ENCODE measurements around the gene CHST8. TPM values are rescaled to one million over a fixed set of nuclear protein-coding genes. Genes with fewer than 3 reads are reported as not detected.
A peak's percentile ranks its signal among the peaks of the same experiment; 100 is the strongest.

The CHST8 gene
- total RNA-seq, 1 donor from 2014 or later, result 0.35 TPM

DNA sequence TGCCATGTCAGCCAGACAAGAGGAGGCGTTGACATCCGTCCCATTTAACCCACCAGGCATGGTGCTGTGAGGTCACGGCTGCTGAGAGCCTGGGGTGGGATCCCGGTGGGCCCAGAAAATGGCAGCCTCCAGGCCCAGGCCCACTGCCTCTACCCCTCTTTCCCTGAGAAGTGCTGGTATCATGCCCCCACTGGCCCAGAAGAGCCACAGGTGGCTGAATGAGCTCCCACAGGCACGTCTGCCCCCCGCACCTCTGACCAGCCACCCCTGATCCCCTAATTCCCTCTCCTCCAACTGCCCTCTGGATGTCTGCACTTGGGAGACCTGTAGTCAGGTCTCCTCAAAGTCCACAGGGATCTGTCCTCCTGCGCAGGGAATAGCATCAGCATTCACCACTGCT is 137.6 kb downstream of the CHST8 start:
- peaks cover 34% of the 10 kb centered on the region for H3K27me3 Mint-ChIP-seq (ENCODE audit: low read depth)
- no peak overlapping the region for H3K4me3 Mint-ChIP-seq (ENCODE audit: unreplicated experiment)
- H3K27ac Mint-ChIP-seq (ENCODE audit: unreplicated experiment), result no peak overlapping the region
- no peaks in the 10 kb centered on the region for H3K36me3 Mint-ChIP-seq (ENCODE audit: low read depth)
- no peaks in the 10 kb centered on the region for H3K9me3 Mint-ChIP-seq (ENCODE audit: low read depth)
- DNase-seq (ENCODE audit: low spot score), result no peak
- H3K4me1 Mint-ChIP-seq (ENCODE audit: low read depth), result peaks cover 6% of the 10 kb centered on the region
- TF ChIP-seq, protein P1, sequence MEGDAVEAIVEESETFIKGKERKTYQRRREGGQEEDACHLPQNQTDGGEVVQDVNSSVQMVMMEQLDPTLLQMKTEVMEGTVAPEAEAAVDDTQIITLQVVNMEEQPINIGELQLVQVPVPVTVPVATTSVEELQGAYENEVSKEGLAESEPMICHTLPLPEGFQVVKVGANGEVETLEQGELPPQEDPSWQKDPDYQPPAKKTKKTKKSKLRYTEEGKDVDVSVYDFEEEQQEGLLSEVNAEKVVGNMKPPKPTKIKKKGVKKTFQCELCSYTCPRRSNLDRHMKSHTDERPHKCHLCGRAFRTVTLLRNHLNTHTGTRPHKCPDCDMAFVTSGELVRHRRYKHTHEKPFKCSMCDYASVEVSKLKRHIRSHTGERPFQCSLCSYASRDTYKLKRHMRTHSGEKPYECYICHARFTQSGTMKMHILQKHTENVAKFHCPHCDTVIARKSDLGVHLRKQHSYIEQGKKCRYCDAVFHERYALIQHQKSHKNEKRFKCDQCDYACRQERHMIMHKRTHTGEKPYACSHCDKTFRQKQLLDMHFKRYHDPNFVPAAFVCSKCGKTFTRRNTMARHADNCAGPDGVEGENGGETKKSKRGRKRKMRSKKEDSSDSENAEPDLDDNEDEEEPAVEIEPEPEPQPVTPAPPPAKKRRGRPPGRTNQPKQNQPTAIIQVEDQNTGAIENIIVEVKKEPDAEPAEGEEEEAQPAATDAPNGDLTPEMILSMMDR (IDR thresholded peaks at IDR 0.05), result no peak

DNA sequence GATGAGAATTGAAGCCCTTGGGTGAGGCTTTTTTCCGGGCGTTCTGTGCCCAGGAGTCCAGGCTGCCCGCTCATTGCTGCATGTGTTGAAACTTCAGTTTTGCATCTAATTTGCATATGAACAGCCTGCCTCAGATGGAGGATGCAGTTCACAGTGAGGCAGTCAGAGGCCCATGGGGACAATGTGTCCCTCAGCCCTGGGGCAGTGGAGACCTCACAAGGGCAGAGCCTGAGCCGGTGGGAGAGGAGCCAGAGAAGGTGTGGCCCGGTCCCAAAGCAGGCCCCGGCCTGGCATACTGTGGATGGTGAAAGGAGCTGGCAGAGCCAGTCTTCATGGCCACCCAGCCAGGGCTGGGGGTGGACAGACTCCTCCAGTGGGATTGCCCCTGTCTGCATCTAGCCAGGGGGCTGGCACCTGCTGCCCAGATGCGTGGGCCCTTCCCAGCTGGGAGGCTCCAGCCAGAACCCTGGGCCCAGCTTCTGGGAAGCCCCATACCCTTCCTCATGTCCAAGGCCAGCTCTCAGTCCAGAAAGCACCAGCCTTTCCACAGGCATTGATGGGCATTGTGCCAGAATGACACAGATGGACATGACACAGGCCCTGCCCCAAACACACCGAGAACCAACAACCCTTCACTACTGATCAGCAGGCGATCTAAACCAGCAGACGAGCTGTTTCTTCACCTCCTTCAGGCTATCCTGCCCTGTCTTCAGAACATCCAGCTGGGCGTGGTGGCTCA is 142.0 kb downstream of the CHST8 start:
- Mint-ChIP-seq H3K27me3 (ENCODE audit: low read depth) (peaks cover 25% of the 10 kb centered on the region), H3K4me3 (ENCODE audit: unreplicated experiment) (no peak overlapping the region), H3K9me3 (ENCODE audit: low read depth) (no peaks in the 10 kb centered on the region), H3K36me3 (ENCODE audit: low read depth) (no peaks in the 10 kb centered on the region), H3K27ac (ENCODE audit: unreplicated experiment) (no peak overlapping the region), H3K4me1 (ENCODE audit: low read depth) (peaks cover 1% of the 10 kb centered on the region)
- no peak for DNase-seq (ENCODE audit: low spot score)
- TF ChIP-seq, protein P1 (IDR thresholded peaks at IDR 0.05), result no peak

DNA sequence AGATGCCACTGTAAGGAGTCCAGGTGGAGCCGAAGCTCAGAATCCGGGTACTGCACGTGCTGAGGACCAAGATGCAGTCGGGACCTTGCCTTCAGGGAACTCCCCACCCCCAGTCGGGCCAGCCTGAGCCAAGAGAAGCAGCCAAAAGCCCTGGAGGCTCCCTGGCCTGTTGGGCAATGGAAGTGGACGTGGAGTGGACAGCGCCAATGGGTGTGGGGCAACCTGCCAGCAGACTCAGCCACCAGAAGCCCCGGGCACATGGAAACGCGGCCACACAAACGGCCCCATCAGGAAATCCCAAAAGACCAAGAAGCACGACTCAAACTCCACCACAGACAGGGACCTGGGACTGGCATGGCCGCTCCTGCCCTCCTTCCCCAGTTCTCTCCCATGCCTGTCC is 144.9 kb downstream of the CHST8 start:
- H3K9me3 Mint-ChIP-seq (ENCODE audit: low read depth), result no peaks in the 10 kb centered on the region
- H3K27me3 Mint-ChIP-seq (ENCODE audit: low read depth), result peaks cover 29% of the 10 kb centered on the region
- H3K36me3 Mint-ChIP-seq (ENCODE audit: low read depth), result no peaks in the 10 kb centered on the region
- H3K4me1 Mint-ChIP-seq (ENCODE audit: low read depth), result no peaks in the 10 kb centered on the region
- TF ChIP-seq, protein P1 (IDR thresholded peaks at IDR 0.05), result no peak
- no peak overlapping the region for H3K4me3 Mint-ChIP-seq (ENCODE audit: unreplicated experiment)
- H3K27ac Mint-ChIP-seq (ENCODE audit: unreplicated experiment), result no peak overlapping the region
- no peak for DNase-seq (ENCODE audit: low spot score)

GRCh38 chr19:33767898-33768413 is 146.2 kb downstream of the CHST8 start:
- Mint-ChIP-seq H3K4me3 (ENCODE audit: unreplicated experiment) (no peak overlapping the region), H3K4me1 (ENCODE audit: low read depth) (no peaks in the 10 kb centered on the region), H3K36me3 (ENCODE audit: low read depth) (no peaks in the 10 kb centered on the region), H3K27me3 (ENCODE audit: low read depth) (peaks cover 27% of the 10 kb centered on the region), H3K27ac (ENCODE audit: unreplicated experiment) (no peak overlapping the region), H3K9me3 (ENCODE audit: low read depth) (no peaks in the 10 kb centered on the region)
- TF ChIP-seq, protein P1 (IDR thresholded peaks at IDR 0.05), result peak; percentile 60
- no peak for DNase-seq (ENCODE audit: low spot score)

GRCh38 chr19:33769208-33769607 is 147.5 kb downstream of the CHST8 start:
- Mint-ChIP-seq H3K4me1 (ENCODE audit: low read depth) (no peaks in the 10 kb centered on the region), H3K4me3 (ENCODE audit: unreplicated experiment) (no peak overlapping the region), H3K9me3 (ENCODE audit: low read depth) (no peaks in the 10 kb centered on the region), H3K27ac (ENCODE audit: unreplicated experiment) (no peak overlapping the region), H3K36me3 (ENCODE audit: low read depth) (no peaks in the 10 kb centered on the region), H3K27me3 (ENCODE audit: low read depth) (peaks cover 28% of the 10 kb centered on the region)
- TF ChIP-seq, protein P1 (IDR thresholded peaks at IDR 0.05), result no peak
- DNase-seq (ENCODE audit: low spot score), result no peak
